Breast epithelium (tissue), 3 donors: Measurements from ENCODE around the gene CNN2.

Experiments
- POLR2A ChIP-seq: fragments of 450-650 bp; IDR thresholded peaks from one replicate; pipeline ENCODE4 v1.6.1; 2016; ENCODE audit warnings: antibody characterized with exemption, mild to moderate bottlenecking, moderate library complexity
- POLR2AphosphoS5 ChIP-seq, 3 donors: sonication (generic); formaldehyde crosslinking; IDR thresholded peaks; one replicate each; pipeline ENCODE4 v1.6.1; 2017; ENCODE audit warnings: antibody characterized with exemption in 3 of 3
- TF ChIP-seq, protein P1 (sequence below), 3 donors: fragments of 450-650 bp; IDR thresholded peaks; one replicate each; pipeline ENCODE4 v1.5.1; 2016 to 2017; ENCODE audit warnings: antibody characterized with exemption in 3 of 3, mild to moderate bottlenecking in 3 of 3, moderate library complexity in 3 of 3

DNA sequence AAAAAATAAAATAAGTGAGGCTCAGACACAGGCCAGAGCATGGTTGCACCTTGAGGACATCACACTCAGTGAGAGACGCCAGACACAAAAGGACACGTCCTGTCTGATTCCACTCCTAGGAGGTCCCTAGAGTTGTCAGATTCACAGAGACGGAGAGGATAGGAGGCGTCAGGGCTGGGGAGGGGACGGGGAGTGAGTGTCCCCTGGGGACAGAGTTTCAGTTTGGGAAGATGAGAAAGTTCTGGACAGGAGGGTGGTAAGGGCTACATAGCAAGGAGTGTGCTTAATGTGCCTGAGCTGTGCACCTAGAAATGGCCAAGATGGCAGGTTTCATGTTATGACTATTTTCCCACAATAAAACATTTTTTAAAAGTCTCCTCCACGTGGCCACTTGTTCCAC, 28.3 kb upstream of the CNN2 start:
- TF ChIP-seq, protein P1, sequence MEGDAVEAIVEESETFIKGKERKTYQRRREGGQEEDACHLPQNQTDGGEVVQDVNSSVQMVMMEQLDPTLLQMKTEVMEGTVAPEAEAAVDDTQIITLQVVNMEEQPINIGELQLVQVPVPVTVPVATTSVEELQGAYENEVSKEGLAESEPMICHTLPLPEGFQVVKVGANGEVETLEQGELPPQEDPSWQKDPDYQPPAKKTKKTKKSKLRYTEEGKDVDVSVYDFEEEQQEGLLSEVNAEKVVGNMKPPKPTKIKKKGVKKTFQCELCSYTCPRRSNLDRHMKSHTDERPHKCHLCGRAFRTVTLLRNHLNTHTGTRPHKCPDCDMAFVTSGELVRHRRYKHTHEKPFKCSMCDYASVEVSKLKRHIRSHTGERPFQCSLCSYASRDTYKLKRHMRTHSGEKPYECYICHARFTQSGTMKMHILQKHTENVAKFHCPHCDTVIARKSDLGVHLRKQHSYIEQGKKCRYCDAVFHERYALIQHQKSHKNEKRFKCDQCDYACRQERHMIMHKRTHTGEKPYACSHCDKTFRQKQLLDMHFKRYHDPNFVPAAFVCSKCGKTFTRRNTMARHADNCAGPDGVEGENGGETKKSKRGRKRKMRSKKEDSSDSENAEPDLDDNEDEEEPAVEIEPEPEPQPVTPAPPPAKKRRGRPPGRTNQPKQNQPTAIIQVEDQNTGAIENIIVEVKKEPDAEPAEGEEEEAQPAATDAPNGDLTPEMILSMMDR (IDR thresholded peaks at IDR 0.05), result no peak
- TF ChIP-seq POLR2AphosphoS5 (IDR thresholded peaks at IDR 0.05), result no peak
- TF ChIP-seq POLR2A, result no peak
